Measurements from ENCODE around the gene PIP5K1A.

GRCh38 chr1:151175863-151176262 is 22.5 kb upstream of the PIP5K1A start, which contains the start of gene TMOD4:
- TF ChIP-seq CTCF (IDR thresholded peaks at IDR 0.05) = peak in 4 of 5 experiments; percentile 17 to 26 (median 24)
- TF ChIP-seq POLR2A (IDR thresholded peaks at IDR 0.05) = no peak
